ENCODE data around the gene NAP1L4.
A peak's percentile ranks its signal among the peaks of the same experiment; 100 is the strongest.

Gene NAP1L4

DNA sequence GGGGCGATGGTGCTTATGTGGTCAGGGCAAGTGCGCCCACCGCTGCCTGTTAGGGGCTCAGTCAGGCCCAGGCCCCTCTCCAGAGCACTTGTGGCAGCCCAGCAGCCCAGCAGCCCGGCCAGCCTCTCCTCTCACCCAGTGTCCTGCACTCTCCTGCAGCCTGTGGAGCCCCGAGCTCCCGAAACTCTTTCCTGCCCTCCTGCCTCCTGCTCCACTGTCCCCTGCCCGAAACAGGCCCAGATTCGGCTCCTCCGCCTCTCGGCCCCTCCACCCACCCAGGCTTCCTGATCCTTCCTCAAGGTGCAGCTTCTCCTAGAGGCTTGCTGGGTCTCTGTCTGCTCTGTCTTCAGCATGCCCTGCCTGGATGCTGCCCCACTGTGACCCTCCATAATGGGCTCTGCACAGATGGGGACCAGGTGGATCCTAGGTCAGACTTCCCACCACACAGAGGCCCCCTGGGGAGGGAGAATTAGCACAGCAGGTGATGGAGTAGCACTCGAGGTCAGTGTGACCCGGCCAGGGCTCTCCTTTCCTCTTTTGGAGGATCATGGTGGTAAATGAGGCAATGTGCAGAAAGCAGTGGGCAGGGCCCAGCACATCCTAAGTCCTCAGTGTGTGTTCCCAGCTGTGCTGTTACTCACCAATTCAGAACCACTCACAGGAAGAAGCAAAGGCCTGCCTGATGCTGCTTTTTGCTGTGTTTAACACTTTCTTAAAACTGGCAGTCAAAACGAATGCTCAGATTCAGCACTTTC lies 18.6 kb upstream of the NAP1L4 start:
- no peak for DNase-seq

DNA sequence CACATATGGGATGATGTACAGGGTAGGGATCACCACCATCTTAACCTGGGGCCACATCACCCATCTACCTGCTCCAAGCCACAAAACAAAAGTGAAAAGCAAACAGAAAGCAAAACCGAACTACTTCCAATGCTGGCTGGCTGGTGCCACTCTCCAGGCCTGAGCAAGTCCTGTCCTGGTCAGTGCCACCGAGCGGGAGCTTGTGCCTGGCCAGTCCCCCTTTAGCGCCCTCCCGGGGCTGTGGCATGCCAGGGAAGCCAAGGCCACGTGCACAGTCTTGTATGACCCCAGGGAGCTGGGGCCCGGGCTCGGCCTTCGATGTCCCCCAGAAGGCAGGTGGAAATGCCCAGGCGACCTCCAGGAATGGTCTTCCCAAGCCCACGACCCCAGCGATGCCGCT lies 17.9 kb upstream of the NAP1L4 start:
- DNase-seq, result no peak

DNA sequence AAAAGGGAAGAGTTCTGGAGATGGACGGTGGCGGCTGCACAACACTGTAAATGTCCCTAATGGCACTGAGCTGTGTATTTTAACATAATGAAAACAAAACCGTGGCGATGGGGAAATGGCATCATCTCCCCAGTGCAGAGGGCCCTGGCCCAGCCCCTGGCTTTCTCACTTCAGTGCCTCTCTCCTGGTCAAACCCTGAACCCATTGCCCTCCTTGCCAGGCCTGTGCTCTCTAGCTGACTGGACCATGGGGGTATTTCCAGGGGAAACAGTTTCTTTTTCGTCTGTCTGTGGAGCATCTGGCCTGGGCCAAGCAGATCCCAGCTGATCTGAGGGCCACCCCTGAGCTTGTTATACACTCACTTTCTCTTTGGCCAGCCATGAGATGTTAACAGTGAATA lies 17.4 kb upstream of the NAP1L4 start:
- DNase-seq, result no peak

- no peak for DNase-seq
Measured at GRCh38 chr11:3008746-3009336, 16.7 kb upstream of the NAP1L4 start.

DNA sequence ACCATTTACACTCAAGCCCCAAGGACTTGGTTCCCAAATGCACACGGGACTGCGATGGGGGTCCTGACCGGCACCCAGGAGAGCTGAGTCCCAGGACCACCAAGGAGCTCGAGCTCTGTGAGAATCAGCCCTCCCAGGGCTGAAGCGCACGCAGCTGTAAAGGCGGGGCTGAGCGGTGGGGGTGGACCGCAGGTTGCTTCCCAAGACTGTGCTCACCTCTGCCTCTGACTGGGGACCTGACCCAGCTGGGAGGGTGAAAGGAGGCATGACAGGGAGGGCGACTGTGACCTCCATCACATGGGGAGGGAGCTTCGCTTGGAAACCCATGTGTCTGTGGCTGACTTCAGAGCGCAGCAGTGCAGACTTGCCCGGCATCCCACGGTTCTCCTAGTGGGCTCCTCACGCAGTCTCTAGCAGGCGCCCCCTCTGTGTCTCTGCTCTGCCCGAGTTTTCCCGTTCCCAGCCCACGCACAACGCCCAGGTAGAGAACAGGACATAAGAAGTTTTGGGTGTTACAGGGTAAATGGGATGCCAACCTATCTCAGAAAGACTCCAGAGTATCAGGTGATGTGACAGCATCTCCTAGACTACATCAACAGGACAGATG lies 15.4 kb upstream of the NAP1L4 start:
- no peak for DNase-seq

- DNase-seq, result peak; percentile 68
Measured at GRCh38 chr11:3006505-3007260, 14.6 kb upstream of the NAP1L4 start.

DNA sequence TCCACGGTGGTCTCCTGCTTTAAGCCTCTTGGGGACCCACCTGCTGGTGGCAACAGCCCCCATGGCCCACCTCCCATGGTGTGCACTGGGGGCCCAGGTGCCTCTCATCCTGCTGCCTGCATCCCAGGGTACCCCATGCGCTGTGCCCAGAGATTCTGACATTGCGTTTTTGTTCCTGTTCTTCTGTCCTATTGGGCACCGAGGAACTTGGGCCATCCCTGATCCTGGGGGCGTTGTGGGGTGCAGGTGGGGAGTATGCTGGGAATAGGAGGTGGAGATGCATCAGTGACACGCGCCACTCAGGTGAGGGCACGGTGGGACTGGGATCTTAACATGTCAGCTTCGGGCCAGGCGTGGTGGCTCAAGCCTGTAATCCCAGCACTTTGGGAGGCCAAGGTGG lies 12.4 kb upstream of the NAP1L4 start:
- DNase-seq, result no peak

DNA sequence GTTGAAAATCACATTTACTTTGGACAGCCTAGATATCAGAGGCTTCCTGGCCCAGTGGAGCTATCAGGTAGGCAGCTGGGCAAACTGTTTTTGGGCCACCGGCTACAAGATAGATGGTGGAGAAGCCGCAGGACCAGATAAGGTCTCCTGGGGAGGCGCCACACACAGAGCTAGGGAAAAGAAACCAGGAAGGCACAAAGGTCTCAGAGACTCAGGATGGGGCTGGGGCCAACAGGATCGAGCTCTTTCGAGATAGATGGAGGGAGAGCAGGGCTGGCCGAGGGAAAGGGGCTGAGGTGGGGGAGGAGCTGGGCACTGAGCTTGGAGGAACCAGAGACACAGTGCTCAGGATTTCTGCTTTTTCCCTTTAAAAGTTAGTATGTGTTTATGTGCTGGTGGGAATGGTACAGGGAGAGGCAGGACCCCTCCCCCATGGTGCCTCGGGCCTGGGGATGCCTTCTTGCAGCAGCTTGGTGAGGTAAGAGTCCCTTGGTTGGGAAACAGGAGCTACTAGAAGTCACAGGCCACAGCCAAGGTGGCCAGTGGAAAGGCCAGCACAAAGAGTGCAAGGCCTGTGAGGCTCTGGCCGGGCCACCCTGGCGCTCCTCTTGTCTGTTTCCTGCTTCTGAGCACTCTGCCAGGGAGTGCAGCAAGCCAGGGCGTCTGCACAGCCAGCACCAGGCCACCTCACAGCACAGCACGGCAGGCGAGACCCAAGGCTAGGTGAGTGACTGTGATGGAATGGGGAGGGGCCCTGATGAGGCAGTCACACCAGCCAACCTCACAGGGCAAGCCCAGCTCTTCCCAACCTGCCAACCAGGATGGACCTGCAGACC lies 11.5 kb upstream of the NAP1L4 start:
- DNase-seq, result no peak

- DNase-seq, result no peak
Measured at GRCh38 chr11:3002871-3003270, 10.7 kb upstream of the NAP1L4 start.

GRCh38 chr11:3002351-3002861 lies 10.3 kb upstream of the NAP1L4 start:
- no peak for DNase-seq

GRCh38 chr11:3001496-3001895 lies 9.4 kb upstream of the NAP1L4 start:
- no peak for DNase-seq

DNA sequence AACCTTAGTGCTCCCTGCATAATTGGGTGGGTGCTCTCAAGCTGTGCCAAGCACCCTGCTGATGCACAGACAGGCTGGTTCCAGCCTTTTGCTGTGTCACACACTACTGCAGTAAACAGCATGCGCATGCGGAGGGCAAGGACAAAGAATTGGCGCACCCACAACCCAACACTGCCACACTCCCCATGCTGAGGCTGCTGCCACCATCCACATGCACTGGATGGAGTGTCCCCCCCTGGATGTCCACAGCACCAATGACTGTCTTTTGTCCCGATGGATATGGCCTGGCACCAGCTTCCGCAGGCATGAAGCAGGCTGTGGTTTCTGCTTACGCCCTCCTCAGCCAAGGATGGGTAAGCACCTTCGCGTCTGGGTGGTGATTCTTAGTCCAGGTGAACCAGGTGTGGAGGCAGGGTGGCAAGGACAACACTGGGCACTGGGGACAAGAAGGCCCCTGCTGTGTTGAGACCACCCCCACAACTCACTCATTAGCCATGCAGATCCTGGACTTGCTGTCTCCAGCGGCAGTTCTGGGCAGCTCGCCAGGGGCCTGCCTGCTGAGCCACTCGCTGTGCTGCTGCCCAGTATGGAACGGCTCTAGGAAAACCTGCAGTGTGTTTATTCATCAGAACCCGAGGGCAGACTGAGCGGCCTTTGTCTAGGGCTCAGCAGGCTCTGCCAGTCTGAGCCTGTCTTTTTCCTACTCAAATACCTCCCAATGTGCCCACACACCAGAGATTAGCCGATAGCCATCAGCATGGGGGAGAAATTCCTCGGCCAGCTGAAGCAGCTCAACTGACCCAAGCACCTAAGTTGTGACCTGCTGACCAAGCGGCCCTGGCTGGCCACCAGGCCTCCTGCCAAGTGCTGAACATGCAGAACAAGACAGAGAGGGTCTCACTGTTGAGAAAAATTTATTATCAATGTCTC lies 8.2 kb upstream of the NAP1L4 start:
- DNase-seq, result no peak

- no peak for DNase-seq
Measured at GRCh38 chr11:2999464-2999998, 7.4 kb upstream of the NAP1L4 start.

DNA sequence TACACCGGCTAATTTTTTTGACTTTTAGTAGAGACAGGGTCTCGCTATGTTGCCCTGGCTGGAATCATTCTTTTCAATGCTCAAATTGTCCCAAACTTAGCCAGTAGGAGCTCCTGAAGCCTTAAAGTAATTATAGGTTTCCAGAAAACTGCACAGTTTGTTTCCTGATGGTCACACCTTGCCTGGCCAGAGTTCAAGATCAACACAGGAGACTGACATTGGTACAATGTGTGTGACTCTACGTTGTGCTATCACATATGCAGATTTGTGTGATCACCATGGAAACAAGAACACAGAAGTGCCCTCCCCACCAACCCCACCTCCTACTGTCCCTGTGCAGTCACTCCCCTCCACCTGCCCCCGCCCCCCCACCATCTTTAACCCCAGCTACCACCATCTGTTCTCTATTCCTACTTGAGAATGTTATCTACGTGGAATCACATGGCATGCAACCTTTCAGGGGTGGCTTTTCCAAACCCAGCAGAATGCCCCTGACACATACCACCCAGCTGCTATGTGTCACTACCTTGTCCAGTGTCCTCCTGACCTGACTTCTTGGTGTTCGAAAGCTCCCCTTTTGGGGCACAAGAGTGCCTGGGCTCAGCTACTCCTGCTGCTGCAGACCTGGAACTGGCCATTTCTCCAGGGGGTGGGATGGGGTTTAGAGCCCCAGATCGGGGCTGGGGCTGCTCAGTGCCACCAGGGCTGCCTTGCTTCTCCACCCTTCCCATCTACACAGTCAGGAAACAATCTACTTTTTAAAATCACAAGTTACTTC lies 6.1 kb upstream of the NAP1L4 start:
- DNase-seq, result no peak

DNA sequence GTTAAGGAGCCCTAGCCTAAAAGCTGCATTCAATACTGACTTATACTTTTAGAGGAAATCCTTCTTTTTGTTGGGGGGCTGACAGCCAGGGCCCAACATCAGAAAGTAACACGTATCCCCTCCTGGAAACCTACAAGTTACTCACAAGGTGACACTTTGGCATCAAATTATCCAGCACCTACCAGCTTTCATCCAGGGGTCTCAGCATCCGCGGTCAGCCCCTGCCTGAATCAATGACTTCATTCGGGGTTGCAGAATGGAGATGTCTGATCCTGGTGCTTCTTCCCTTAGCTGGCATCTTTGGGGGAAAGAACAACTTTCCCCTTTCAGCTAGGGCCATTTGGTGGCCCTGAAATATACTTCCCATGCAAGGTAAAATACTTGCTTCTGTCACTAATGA lies 5.3 kb upstream of the NAP1L4 start:
- DNase-seq, result no peak

GRCh38 chr11:2996976-2997375 lies 4.8 kb upstream of the NAP1L4 start:
- DNase-seq, result no peak

GRCh38 chr11:2995893-2996554 lies 3.9 kb upstream of the NAP1L4 start:
- DNase-seq, result no peak

- no peak for DNase-seq
Measured at GRCh38 chr11:2995031-2995561, 3.0 kb upstream of the NAP1L4 start.

DNA sequence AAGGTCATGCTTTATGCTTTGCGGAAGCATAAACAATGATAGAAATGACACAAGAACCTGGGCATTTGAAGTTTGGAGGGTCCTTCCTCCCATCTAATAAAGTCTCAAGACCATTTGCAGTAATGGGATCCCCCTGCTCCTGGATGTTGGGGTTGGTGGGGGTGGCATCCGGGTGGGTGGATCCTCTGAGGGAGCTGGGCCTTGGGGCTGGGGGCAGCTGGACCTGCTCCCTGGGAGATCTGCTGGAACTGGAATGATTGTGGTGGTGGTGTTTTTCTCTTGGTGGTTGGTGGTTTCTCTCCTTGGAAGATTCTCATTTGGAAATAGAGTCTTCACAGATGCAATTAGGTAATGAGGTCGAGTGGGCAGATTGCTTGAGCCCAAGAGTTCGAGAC lies 2.2 kb upstream of the NAP1L4 start:
- no peak for DNase-seq

DNA sequence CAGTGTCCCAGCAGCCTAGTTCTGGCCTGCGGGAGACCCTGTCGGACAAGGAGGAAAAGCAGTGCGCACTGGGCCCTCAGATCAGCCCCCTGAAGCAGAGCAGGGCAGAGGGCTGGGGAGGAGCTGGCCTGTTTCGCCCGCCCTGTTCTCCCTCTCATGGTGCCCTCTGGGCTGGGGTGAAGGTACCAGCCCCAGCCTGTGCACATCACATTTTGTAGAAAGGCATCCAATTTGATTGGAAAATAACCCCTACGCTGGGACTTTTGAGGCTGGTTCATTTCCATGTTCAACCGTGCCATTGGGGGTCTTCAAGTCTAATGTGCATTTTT lies 832 bp upstream of the NAP1L4 start:
- DNase-seq, result no peak

All from effector CD8-positive, alpha-beta T cell (primary cell).